ENCODE results near the gene ZBED4. TPM values are rescaled to one million over a fixed set of nuclear protein-coding genes. Genes with fewer than 3 reads are reported as not detected.
A peak's percentile ranks its signal among the peaks of the same experiment; 100 is the strongest.

ZBED4 gene
- total and polyA plus RNA-seq, 12 donors, result 2.6 to 5.9 (median 4.2) TPM

DNA sequence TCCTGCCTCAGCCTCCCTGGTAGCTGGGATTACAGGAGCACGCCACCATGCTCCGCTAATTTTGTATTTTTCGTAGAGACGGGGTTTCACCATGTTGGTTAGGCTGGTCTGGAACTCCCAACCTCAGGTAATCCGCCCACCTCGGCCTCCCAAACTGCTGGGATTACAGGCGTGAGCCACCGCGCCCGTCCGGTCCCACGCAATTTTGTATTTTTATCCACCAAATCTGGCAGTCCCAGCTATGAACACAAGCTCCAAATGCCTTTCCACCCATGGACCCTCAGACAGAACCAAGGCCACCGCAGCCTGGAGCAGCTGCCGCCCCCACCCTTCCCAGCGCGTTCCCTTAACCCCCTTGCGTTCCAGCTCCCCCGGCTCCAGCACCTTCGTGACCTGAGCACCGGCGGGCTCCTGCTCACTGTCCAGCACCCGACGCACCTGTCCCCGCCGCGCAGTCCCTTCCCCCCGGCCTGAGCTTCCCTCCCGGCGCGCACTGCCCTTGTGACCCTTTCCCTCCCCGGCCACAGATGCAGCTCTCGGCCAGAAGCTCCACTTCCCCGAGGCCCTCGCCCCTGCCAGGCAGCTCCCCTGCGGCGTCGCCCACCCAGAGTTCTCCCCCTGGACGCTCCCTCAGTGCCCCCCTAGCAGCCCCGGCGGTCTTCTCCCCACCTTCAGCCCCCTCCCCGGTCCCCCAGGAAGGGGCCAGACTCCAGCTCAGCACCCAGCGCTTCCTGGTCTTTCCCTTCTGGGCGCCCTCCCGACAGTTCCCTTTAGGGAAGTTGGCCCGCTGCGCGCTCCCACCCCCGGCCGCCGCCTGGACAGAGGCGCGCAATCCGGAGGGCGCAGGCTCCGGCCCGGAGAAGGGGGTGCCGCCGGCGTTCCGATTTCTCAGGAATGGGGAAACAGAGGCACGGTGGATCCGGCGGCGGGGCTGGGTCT lies 5.6 kb upstream of the ZBED4 start:
- no peak for TF ChIP-seq CTCF (IDR thresholded peaks at IDR 0.05)
- no peak for DNase-seq
- no peaks in the 10 kb centered on the region for H3K36me3 ChIP-seq
- H3K4me3 ChIP-seq, result peak overlapping the region; percentile 32 to 66 (median 52)
- no peaks in the 10 kb centered on the region for H3K9me3 ChIP-seq
- peak overlapping the region in 4 of 10 donors; percentile 7 to 79 (median 37) for H3K27ac ChIP-seq
- peaks cover 27 to 45% (median 40%) of the 10 kb centered on the region in 7 donors for H3K27me3 ChIP-seq
- WGBS, 2 donors, result 16 to 17% methylated on average over 63 to 64 of the region's 64 CpGs
- peak in 2 of 8 donors; percentile 19 to 38 for ATAC-seq
- intact Hi-C loops (cut with DNase I), result no loop called here
- H3K4me1 ChIP-seq, result peaks cover 12 to 27% (median 26%) of the 10 kb centered on the region in 9 donors

GRCh38 chr22:49848690-49849160 lies 4.9 kb upstream of the ZBED4 start:
- H3K9me3 ChIP-seq, result no peaks in the 10 kb centered on the region
- H3K27ac ChIP-seq, result peak overlapping the region in 4 of 10 donors; percentile 7 to 79 (median 37)
- H3K4me3 ChIP-seq, result peak overlapping the region; percentile 32 to 66 (median 52)
- WGBS, 2 donors, result 0 to 1% methylated on average over 35 to 51 of the region's 51 CpGs
- no peaks in the 10 kb centered on the region for H3K36me3 ChIP-seq
- intact Hi-C loops (cut with DNase I), result no loop called here
- H3K4me1 ChIP-seq, result peaks cover 12 to 27% (median 26%) of the 10 kb centered on the region in 9 donors
- H3K27me3 ChIP-seq, result peaks cover 27 to 45% (median 40%) of the 10 kb centered on the region in 7 donors
- TF ChIP-seq CTCF (IDR thresholded peaks at IDR 0.05), result no peak
- no peak for DNase-seq
- no peak for ATAC-seq

- WGBS, 2 donors, result 2 to 3% methylated on average over 44 to 88 of the region's 89 CpGs
- ATAC-seq (no peak), DNase-seq (no peak)
- intact Hi-C loops (cut with DNase I), result loop anchor here in 2 of 10 donors (10.0 kb wide), 1 partner anchor 65 kb away; no protein-coding TSS in a partner anchor
- Histone ChIP-seq H3K4me1 (peaks cover 12 to 28% (median 27%) of the 10 kb centered on the region in 9 donors), H3K27me3 (peaks cover 27 to 45% (median 40%) of the 10 kb centered on the region in 7 donors), H3K4me3 (peak overlapping the region; percentile 32 to 66 (median 52)), H3K27ac (peak overlapping the region in 1 of 10 donors; percentile 36), H3K9me3 (no peaks in the 10 kb centered on the region), H3K36me3 (no peaks in the 10 kb centered on the region)
- no peak for TF ChIP-seq CTCF (IDR thresholded peaks at IDR 0.05)
Measured at GRCh38 chr22:49849161-49850020, 4.3 kb upstream of the ZBED4 start.
